ENCODE measurements around the gene KIFC1. TPM values are rescaled to one million over a fixed set of nuclear protein-coding genes. Genes with fewer than 3 reads are reported as not detected.

KIFC1 gene
- total and polyA plus RNA-seq, 2 donors (not counting 1 experiment from before 2014, with no cell fraction given), result 5.3 to 8.0 TPM

- Histone ChIP-seq H3K4me3 (replicated peaks in 1 of 4; ENCODE audit: control extremely low read depth in 1 of 4, insufficient read depth in 1 of 4, low read depth in 3 of 4, low read length in 4 of 4) (peak overlapping the region; percentile 34 to 69 (median 56)), H3K27me3 (ENCODE audit: control insufficient read depth, insufficient read depth, low read length) (no peaks in the 10 kb centered on the region), H2AFZ (ENCODE audit: low read length) (no peak overlapping the region), H3K79me2 (ENCODE audit: control insufficient read depth, insufficient read depth, low read length) (peaks cover 28% of the 10 kb centered on the region), H3K9me3 (ENCODE audit: control insufficient read depth, insufficient read depth, low read depth, low read length) (no peaks in the 10 kb centered on the region), H3K4me2 (ENCODE audit: extremely low read depth, insufficient read depth, low read length) (peak overlapping the region; percentile 88), H3K36me3 (ENCODE audit: control insufficient read depth, insufficient read depth, low read length) (peaks cover 6% of the 10 kb centered on the region), H4K20me1 (ENCODE audit: control insufficient read depth, extremely low read depth, insufficient read depth, low read length) (no peaks in the 10 kb centered on the region), H3K27ac (ENCODE audit: insufficient read depth, low read length) (peak overlapping the region; percentile 40), H3K9ac (ENCODE audit: insufficient read depth, low read length) (no peak overlapping the region), H3K4me1 (ENCODE audit: control insufficient read depth, extremely low read depth, insufficient read depth, low read length) (peaks cover 30% of the 10 kb centered on the region)
- TF ChIP-seq EZH2 (IDR thresholded peaks at IDR 0.05; ENCODE audit: low read length, missing control alignments) (no peak), CTCF (conservative IDR thresholded peaks at IDR 0.05 in 1 of 2, IDR thresholded peaks at IDR 0.05 in 1 of 2; ENCODE audit: low read depth in 1 of 2, low read length in 2 of 2) (no peak)
- DNase-seq (ENCODE audit: low read depth in 2 of 2), result no peak
Measured at GRCh38 chr6:33426590-33427511, 35.2 kb downstream of the KIFC1 start.

- peaks cover 28% of the 10 kb centered on the region for H3K79me2 ChIP-seq (ENCODE audit: control insufficient read depth, insufficient read depth, low read length)
- no peaks in the 10 kb centered on the region for H3K9me3 ChIP-seq (ENCODE audit: control insufficient read depth, insufficient read depth, low read depth, low read length)
- peak overlapping the region; percentile 88 for H3K4me2 ChIP-seq (ENCODE audit: extremely low read depth, insufficient read depth, low read length)
- TF ChIP-seq EZH2 (IDR thresholded peaks at IDR 0.05; ENCODE audit: low read length, missing control alignments) (no peak), CTCF (conservative IDR thresholded peaks at IDR 0.05 in 1 of 2, IDR thresholded peaks at IDR 0.05 in 1 of 2; ENCODE audit: low read depth in 1 of 2, low read length in 2 of 2) (no peak)
- peaks cover 6% of the 10 kb centered on the region for H3K36me3 ChIP-seq (ENCODE audit: control insufficient read depth, insufficient read depth, low read length)
- peak overlapping the region; percentile 40 for H3K27ac ChIP-seq (ENCODE audit: insufficient read depth, low read length)
- H3K4me1 ChIP-seq (ENCODE audit: control insufficient read depth, extremely low read depth, insufficient read depth, low read length), result peaks cover 30% of the 10 kb centered on the region
- peak overlapping the region; percentile 34 to 69 (median 54) for H3K4me3 ChIP-seq (replicated peaks in 1 of 4; ENCODE audit: control extremely low read depth in 1 of 4, insufficient read depth in 1 of 4, low read depth in 3 of 4, low read length in 4 of 4)
- H3K9ac ChIP-seq (ENCODE audit: insufficient read depth, low read length), result peak overlapping the region; percentile 66
- no peaks in the 10 kb centered on the region for H4K20me1 ChIP-seq (ENCODE audit: control insufficient read depth, extremely low read depth, insufficient read depth, low read length)
- H3K27me3 ChIP-seq (ENCODE audit: control insufficient read depth, insufficient read depth, low read length), result no peaks in the 10 kb centered on the region
- no peak overlapping the region for H2AFZ ChIP-seq (ENCODE audit: low read length)
- DNase-seq (ENCODE audit: low read depth in 2 of 2), result no peak
Measured at GRCh38 chr6:33427585-33428223, 36.1 kb downstream of the KIFC1 start.

GRCh38 chr6:33428224-33428965 lies 36.8 kb downstream of the KIFC1 start:
- no peak for TF ChIP-seq EZH2 (IDR thresholded peaks at IDR 0.05; ENCODE audit: low read length, missing control alignments)
- peak; percentile 6 to 32 for TF ChIP-seq CTCF (conservative IDR thresholded peaks at IDR 0.05 in 1 of 2, IDR thresholded peaks at IDR 0.05 in 1 of 2; ENCODE audit: low read depth in 1 of 2, low read length in 2 of 2)
- Histone ChIP-seq H3K9me3 (ENCODE audit: control insufficient read depth, insufficient read depth, low read depth, low read length) (no peaks in the 10 kb centered on the region), H3K4me2 (ENCODE audit: extremely low read depth, insufficient read depth, low read length) (peak overlapping the region; percentile 75), H3K79me2 (ENCODE audit: control insufficient read depth, insufficient read depth, low read length) (peaks cover 28% of the 10 kb centered on the region), H3K4me1 (ENCODE audit: control insufficient read depth, extremely low read depth, insufficient read depth, low read length) (peaks cover 36% of the 10 kb centered on the region), H4K20me1 (ENCODE audit: control insufficient read depth, extremely low read depth, insufficient read depth, low read length) (no peaks in the 10 kb centered on the region), H3K27me3 (ENCODE audit: control insufficient read depth, insufficient read depth, low read length) (no peaks in the 10 kb centered on the region), H3K27ac (ENCODE audit: insufficient read depth, low read length) (no peak overlapping the region), H2AFZ (ENCODE audit: low read length) (no peak overlapping the region), H3K4me3 (replicated peaks in 1 of 4; ENCODE audit: control extremely low read depth in 1 of 4, insufficient read depth in 1 of 4, low read depth in 3 of 4, low read length in 4 of 4) (peak overlapping the region; percentile 36 to 57 (median 46)), H3K9ac (ENCODE audit: insufficient read depth, low read length) (no peak overlapping the region), H3K36me3 (ENCODE audit: control insufficient read depth, insufficient read depth, low read length) (peaks cover 8% of the 10 kb centered on the region)
- DNase-seq (ENCODE audit: low read depth in 2 of 2), result no peak
